Large intestine (tissue), 12 donors: ENCODE results near the gene NCBP2L. TPM values are rescaled to one million over a fixed set of nuclear protein-coding genes. Genes with fewer than 3 reads are reported as not detected.

Experiments
- DNase-seq, 2 donors: peaks; one replicate each; pipeline versions ENCODE4 v3.0.0 to v3.0.0-alpha.2; 2013
- H3K27ac ChIP-seq: one replicate; pipeline ENCODE4 v1.5.1; 2013; ENCODE audit warnings: low read length
- H3K27me3 ChIP-seq: 2 replicates; pipeline ENCODE4 v1.6.1; 2013; ENCODE audit warnings: low read length; ENCODE audit not compliant: control insufficient read depth, insufficient read depth
- H3K36me3 ChIP-seq: 2 replicates; pipeline ENCODE4 v1.6.1; 2013; ENCODE audit warnings: low read length; ENCODE audit not compliant: control insufficient read depth, insufficient read depth
- H3K4me1 ChIP-seq: one replicate; pipeline ENCODE4 v1.6.1; 2013; ENCODE audit warnings: low read length; ENCODE audit not compliant: control insufficient read depth, insufficient read depth
- H3K4me3 ChIP-seq: one replicate; pipeline ENCODE4 v1.5.1; 2013; ENCODE audit warnings: low read length
- H3K9me3 ChIP-seq: one replicate; pipeline ENCODE4 v1.6.1; 2013; ENCODE audit warnings: mild to moderate bottlenecking, low read depth, low read length, moderate library complexity; ENCODE audit not compliant: control insufficient read depth
- WGBS: methylation state at CpG from one replicate; pipeline ENCODE4 v1.1.5; 2013; ENCODE audit warnings: low lambda C conversion rate; ENCODE audit not compliant: insufficient coverage; 5-methylcytosine and 5-hydroxymethylcytosine counted together
- long read RNA-seq, 11 donors: transcript quantifications; one replicate each; lab custom pipeline, GENCODE V29; 2026
- polyA plus RNA-seq: library from polyadenylated mRNA; unstranded; fragments of 120-200 nt; gene quantifications from one replicate; pipeline ENCODE4 v1.2.1, GENCODE V29; 2013

The NCBP2L gene
- 0.03 TPM for polyA plus RNA-seq
- long read RNA-seq, donor 1: 0 reads
- long read RNA-seq, donor 2: 0 reads
- long read RNA-seq, donor 3: 0 reads
- long read RNA-seq, donor 4: 0 reads
- long read RNA-seq, donor 5: 0 reads
- long read RNA-seq, donor 6: 0 reads
- long read RNA-seq, donor 7: 0 reads
- long read RNA-seq, donor 8: 0 reads
- long read RNA-seq, donor 9: 0 reads
- long read RNA-seq, donor 10: 0 reads
- long read RNA-seq, donor 11: 0 reads

DNA sequence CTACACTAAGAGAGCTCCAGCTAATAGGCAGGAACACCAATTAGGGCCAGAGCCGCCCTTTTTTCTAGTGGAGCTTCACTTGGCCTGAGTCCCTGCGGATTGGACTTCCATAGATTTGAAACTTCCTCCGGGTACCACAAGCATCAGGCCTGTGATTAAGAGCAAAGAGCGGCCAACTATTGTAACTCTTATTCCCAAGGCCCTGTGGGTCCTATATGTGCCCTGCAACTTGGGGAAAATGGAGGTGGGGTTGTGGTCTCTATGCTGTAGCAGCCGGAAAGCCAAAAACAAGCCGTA lies at the start of gene NCBP2L:
NCBP2L (plus strand) TSS at position 198 of the 297 bp plus-strand sequence. CDS start 16,488 bp downstream, outside the sequence.
- DNase-seq: no peak
- Histone ChIP-seq H3K36me3 (no peaks in the 10 kb centered on the region), H3K27me3 (no peaks in the 10 kb centered on the region), H3K27ac (no peak within 1 kb of the TSS), H3K4me3 (peak within 1 kb of the TSS; percentile 59), H3K9me3 (no peaks in the 10 kb centered on the region), H3K4me1 (peaks cover 8% of the 10 kb centered on the region)
- WGBS: no CpG with 5 or more reads among the region's 6 CpGs

DNA sequence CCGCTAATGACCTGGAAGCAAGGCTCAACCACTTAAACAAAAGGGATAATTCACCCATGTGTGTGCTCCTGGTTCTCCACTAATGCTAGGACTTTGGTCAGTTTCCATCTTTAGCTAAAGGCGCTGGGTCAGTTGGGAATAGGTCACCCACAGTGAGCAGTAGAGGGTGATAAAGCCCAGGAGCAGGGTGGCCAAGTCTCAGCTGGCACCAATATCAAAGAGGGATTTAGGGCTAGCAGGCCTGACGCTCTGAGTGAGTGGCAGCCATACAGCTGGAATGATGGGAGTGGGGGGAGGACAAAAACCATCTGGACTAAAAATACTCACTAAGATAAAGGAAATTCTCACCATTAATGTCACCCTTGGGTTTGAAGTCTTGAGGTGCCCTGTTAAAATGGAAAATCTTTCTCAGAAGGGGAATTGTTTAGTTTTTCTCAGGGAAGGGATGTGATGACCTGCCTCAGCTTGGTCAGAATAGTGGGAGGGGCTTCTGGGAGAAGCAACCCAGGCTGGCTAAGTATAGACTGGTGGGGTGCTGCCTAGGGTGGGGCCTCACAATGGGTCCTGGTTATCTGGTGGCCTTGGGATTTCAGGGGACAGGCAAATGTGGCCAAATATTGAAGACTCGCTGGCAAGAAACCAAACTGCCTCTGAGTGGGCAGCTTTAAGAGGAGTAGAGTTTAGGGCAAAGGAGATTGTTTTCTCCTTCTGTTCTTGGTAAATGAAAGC lies 49.0 kb upstream of the NCBP2L start:
- Histone ChIP-seq H3K36me3 (no peaks in the 10 kb centered on the region), H3K27me3 (no peaks in the 10 kb centered on the region), H3K4me1 (peaks cover 11% of the 10 kb centered on the region), H3K4me3 (no peak overlapping the region), H3K27ac (no peak overlapping the region), H3K9me3 (no peaks in the 10 kb centered on the region)
- no peak for DNase-seq
- WGBS: no CpG with 5 or more reads among the region's 4 CpGs

DNA sequence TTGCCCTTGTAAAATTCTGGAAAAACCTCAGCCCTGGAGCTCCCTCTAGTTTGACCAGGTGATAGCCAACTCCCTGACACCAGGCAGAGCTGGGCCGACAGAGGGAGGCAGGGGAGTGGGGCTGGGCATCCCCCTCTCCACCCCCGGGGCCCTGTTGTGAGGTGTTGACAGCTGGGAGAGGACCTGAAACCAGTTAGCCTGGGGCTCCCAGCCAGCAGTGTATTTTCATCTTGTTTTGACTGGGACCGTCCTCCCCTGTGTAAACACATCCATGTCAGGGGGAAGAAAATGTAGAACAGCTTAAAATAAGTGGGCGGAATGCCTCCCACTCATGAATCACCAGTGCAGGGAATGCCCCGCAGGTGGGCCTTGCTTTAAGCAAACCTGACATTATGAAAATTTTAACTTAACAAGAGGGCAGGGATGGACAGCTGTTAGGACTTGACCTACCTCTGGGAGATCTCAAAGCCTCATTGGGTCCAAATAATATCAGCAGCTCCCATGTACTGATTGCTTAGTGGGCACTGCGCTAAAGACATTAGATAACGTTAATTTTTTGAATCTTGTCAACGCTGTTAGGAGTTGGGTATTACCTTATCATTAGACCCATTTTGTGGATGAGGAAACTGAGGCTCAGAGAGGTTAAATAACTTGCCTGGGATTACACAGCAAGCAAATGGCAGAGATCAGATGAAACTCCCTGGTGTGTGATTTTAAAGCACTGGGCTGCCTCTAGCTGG lies 47.8 kb upstream of the NCBP2L start:
- H3K36me3 ChIP-seq: no peaks in the 10 kb centered on the region
- DNase-seq: no peak
- H3K27me3 ChIP-seq: no peaks in the 10 kb centered on the region
- H3K9me3 ChIP-seq: no peaks in the 10 kb centered on the region
- H3K4me3 ChIP-seq: no peak overlapping the region
- peaks cover 11% of the 10 kb centered on the region for H3K4me1 ChIP-seq
- H3K27ac ChIP-seq: no peak overlapping the region
- WGBS: no CpG with 5 or more reads among the region's 8 CpGs

DNA sequence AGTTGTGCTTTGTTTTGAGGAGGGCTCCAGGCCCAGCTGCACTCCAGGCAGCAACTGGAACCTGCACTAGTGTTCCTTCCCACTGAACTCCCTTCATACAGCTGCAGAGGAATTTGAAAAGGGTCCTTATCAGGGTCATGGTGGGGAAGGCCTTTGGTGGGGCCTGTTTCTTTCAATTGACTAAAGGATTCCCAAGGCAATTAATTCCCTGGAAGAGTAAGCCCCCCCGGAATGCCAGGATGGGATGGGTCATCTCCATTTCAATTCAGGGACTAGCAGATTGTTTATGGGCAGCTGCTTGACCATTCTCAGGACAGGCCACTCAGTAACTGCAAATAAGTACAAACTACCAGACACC lies 47.3 kb upstream of the NCBP2L start:
- H3K4me3 ChIP-seq: no peak overlapping the region
- WGBS: no CpG with 5 or more reads among the region's 1 CpG
- H3K27ac ChIP-seq: no peak overlapping the region
- no peak for DNase-seq
- H3K9me3 ChIP-seq: no peaks in the 10 kb centered on the region
- no peaks in the 10 kb centered on the region for H3K36me3 ChIP-seq
- H3K27me3 ChIP-seq: no peaks in the 10 kb centered on the region
- peaks cover 11% of the 10 kb centered on the region for H3K4me1 ChIP-seq

DNA sequence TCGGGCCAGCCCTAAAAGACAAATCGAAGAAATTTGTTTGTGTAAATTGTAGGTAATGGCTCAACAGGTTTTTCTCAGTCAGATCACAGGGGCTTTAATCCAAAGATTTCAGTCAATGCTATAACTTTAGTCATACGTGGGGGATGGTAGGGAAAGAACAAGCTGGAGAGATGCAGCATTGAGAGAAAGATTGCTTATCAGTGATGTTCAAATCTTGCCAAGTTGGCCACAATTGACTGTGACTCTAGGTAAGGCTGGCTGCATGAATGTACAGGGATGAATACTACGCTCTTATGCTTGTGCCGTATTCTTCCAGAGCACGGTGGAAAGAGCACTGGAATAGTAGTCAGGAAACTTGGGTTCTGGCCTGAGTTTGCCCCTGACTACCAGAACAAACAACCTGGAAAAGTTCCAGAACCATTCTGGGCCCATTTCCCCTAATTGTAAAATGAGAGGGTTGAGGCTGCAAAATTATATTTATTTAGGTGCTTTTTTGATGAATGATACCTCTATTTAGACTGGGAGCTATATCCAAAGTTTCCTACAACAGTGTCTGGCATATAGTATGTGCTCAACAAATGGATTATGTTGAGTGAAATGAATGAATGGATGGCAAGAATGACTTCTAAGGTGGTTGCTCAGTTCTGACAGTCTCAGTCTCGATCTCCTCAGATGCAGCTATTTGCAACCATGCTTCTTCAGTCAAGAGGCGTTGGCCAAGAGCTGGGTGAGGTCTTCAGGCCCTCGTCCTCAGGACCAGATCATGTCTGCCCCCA lies 46.4 kb upstream of the NCBP2L start:
- no CpG with 5 or more reads among the region's 9 CpGs for WGBS
- no peaks in the 10 kb centered on the region for H3K9me3 ChIP-seq
- no peak for DNase-seq
- peaks cover 11% of the 10 kb centered on the region for H3K4me1 ChIP-seq
- no peaks in the 10 kb centered on the region for H3K27me3 ChIP-seq
- H3K27ac ChIP-seq: peak overlapping the region; percentile 53
- H3K4me3 ChIP-seq: no peak overlapping the region
- H3K36me3 ChIP-seq: no peaks in the 10 kb centered on the region

DNA sequence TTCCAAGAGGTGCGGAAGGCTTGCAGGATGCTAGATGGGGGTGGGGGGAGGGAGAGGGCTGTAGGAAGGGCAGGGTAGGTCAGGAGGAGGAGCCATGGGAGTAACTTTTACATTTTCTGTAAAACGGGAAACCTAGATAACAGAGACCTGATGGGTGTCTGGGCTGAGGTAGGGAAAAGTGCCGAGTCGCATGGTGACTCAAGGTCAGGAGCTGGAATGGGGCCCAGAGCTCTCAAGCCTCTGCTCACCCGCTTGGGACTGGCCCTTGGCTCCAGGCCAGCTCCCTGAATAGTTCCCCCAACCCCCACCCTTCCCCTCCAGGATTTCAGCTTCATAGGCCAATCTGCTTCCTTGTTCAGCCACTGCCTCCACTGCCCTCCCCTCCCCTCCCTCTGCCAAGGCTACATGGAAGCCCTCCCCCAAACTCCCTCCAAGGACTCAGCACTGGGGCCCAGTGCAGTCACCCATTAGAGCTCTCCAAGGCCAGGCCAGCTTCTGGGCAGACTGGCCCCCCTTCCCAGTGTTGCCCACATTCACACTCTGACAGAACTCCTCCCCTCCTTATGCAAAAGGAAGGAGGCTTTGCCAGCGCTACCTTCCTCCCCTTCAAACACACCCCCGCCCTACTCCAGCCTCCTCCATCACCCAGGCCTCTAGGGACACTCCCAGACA lies 45.6 kb upstream of the NCBP2L start:
- Histone ChIP-seq H3K9me3 (no peaks in the 10 kb centered on the region), H3K4me1 (peaks cover 11% of the 10 kb centered on the region), H3K4me3 (no peak overlapping the region), H3K27me3 (no peaks in the 10 kb centered on the region), H3K36me3 (no peaks in the 10 kb centered on the region), H3K27ac (peak overlapping the region; percentile 53)
- peak in 1 of 2 donors; percentile 73 for DNase-seq
- WGBS: no CpG with 5 or more reads among the region's 7 CpGs

DNA sequence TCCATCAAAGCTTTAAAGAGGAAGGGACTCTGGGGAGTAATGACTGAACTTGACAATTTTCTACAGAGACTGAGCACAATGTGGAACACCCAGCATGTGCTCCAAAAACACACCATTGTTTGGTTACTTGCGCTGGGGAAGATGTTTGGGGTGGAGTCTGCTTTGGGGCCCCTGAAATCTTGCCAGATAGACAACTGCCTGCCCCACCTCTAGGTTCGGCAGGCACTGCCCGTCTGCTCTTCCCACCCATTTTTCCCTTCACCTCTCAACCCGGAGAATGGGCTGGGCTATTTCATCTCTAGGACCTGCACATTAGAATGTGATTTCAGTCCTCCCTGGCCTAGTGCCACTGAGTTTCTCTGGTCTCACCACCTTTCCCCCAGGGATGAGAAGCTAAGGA lies 43.8 kb upstream of the NCBP2L start:
- Histone ChIP-seq H3K9me3 (no peaks in the 10 kb centered on the region), H3K36me3 (no peaks in the 10 kb centered on the region), H3K4me3 (no peak overlapping the region), H3K4me1 (peaks cover 11% of the 10 kb centered on the region), H3K27ac (no peak overlapping the region), H3K27me3 (no peaks in the 10 kb centered on the region)
- no peak for DNase-seq
- no CpG with 5 or more reads among the region's 4 CpGs for WGBS

DNA sequence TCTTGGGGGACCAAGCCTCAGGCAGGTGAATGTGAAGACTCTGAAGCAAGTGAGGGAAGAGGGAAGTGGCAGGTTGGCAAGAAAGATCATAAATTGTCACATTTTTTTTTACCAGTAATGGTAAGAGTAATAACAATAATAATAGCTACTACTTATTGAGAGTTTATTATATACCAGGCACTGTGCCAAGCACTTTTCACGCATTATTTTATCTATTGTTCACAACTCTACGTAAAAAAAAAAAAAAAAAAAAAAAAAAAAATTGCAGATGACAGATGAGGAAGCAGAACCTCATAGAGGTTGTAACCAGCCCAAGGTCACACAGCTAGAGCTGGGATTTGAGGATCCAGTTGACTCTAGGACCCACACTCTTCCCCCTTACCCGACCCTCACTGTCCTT lies 42.9 kb upstream of the NCBP2L start:
- Histone ChIP-seq H3K27ac (no peak overlapping the region), H3K4me1 (peaks cover 11% of the 10 kb centered on the region), H3K9me3 (no peaks in the 10 kb centered on the region), H3K27me3 (no peaks in the 10 kb centered on the region), H3K36me3 (no peaks in the 10 kb centered on the region), H3K4me3 (no peak overlapping the region)
- no peak for DNase-seq
- WGBS: no CpG with 5 or more reads among the region's 3 CpGs

DNA sequence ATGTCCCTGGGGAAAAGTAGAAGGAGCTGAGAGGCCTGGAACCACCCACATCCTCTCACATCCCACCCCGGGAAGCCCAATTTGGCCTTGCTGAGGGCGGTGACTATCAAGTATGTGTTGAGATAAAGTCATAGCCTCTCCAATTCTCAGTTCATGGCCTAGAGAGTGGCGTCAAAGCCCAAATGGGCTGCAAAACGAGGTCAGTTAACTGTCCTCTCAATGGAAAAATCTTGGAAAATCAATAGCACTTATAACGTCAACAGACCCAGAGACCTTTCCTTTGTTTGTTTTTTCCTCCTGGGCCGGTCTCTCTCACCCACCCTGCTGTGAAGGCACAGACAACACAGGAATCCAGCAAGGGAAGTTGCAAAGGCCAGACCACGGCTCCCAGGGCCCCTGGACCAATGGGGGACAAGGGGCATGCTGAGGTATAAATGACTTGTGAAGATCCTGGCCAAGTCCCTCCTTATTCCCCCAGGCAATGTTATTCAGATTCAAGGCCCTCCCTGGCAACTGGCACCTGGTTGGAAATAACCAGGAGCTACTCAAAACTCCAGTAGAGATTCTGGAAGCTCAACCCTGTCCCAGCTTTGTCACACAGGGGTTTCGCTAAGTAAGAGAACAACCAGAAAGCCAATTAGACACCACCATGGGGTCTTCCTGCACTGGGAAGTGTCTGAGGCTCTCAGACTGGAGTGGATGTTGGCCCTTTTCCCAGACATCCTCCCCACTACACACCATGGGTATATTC lies 40.6 kb upstream of the NCBP2L start:
- Histone ChIP-seq H3K4me1 (peaks cover 18% of the 10 kb centered on the region), H3K36me3 (no peaks in the 10 kb centered on the region), H3K9me3 (no peaks in the 10 kb centered on the region), H3K27ac (no peak overlapping the region), H3K4me3 (no peak overlapping the region), H3K27me3 (no peaks in the 10 kb centered on the region)
- WGBS: no CpG with 5 or more reads among the region's 8 CpGs
- DNase-seq: no peak
